HEK293 (cell line): ENCODE data around the gene DNAJB5.

Experiments
- CTCF ChIA-PET: fragments of 350-600 bp; formaldehyde crosslinking; extraction: SDS; loops from one replicate; lab custom pipeline; 2021; ENCODE audit warnings: antibody characterized with exemption; lab: Yijun Ruan, JAX
- POLR2A ChIA-PET: fragments of 300-600 bp; formaldehyde crosslinking; extraction: SDS; loops from one replicate; lab custom pipeline; 2020; ENCODE audit warnings: antibody characterized with exemption, inconsistent platforms; lab: Yijun Ruan, JAX
- H3K27ac ChIP-seq: fragments of 200-500 bp; sonication (Bioruptor generic); 2 replicates; pipeline ENCODE4 v1.5.1; 2014; ENCODE audit warnings: low read depth, low read length, control low read depth, inconsistent platforms; ENCODE audit errors: extremely low read depth
- H3K36me3 ChIP-seq, 2 experiments: fragments of 200-500 bp in 1 of 2; sonication (Bioruptor generic) in 1 of 2; 1 replicate in 1 of 2; 2 replicates in 1 of 2; pipeline ENCODE4 v1.5.1; 2014 to 2017; ENCODE audit warnings: inconsistent platforms in 2 of 2, low read length in 2 of 2; ENCODE audit not compliant: control insufficient read depth in 2 of 2, insufficient read depth in 1 of 2
- H3K4me1 ChIP-seq: fragments of 200-500 bp; sonication (Bioruptor generic); 2 replicates; pipeline ENCODE4 v1.5.1; 2014; ENCODE audit warnings: mild to moderate bottlenecking, low read length, inconsistent platforms; ENCODE audit not compliant: control insufficient read depth, insufficient read depth
- H3K4me3 ChIP-seq: 2 replicates; pipeline ENCODE4 v1.5.1; 2011; ENCODE audit warnings: low read depth, mild to moderate bottlenecking, control low read depth, low read length, moderate library complexity
- H3K9me3 ChIP-seq: fragments of 200-500 bp; sonication (Bioruptor generic); 2 replicates; pipeline ENCODE4 v1.5.1; 2014; ENCODE audit warnings: low read depth, low read length, inconsistent platforms; ENCODE audit not compliant: control insufficient read depth, insufficient read depth
- BCL11A ChIP-seq: fragments of 450-650 bp; formaldehyde crosslinking; IDR thresholded peaks from 2 replicates; pipeline ENCODE4 v1.5.1; 2016; ENCODE audit warnings: low read depth, missing biosample characterization, missing genetic modification characterization
- GFI1B ChIP-seq: fragments of 450-650 bp; formaldehyde crosslinking; IDR thresholded peaks from 2 replicates; pipeline ENCODE4 v1.5.1; 2016; ENCODE audit warnings: missing biosample characterization, missing genetic modification characterization
- GLI2 ChIP-seq: fragments of 450-650 bp; formaldehyde crosslinking; IDR thresholded peaks from 2 replicates; pipeline ENCODE4; 2017; ENCODE audit warnings: missing biosample characterization, missing genetic modification characterization, low read depth, borderline replicate concordance
- SP2 ChIP-seq: fragments of 450-650 bp; formaldehyde crosslinking; IDR thresholded peaks from 2 replicates; pipeline ENCODE4 v1.5.1; 2016; ENCODE audit warnings: missing biosample characterization, missing genetic modification characterization
- YY1 ChIP-seq: fragments of 450-650 bp; formaldehyde crosslinking; IDR thresholded peaks from 2 replicates; pipeline ENCODE4 v1.5.1; 2018; ENCODE audit warnings: missing biosample characterization, missing genetic modification characterization
- ZBTB21 ChIP-seq: fragments of 450-650 bp; formaldehyde crosslinking; IDR thresholded peaks from 2 replicates; pipeline ENCODE4 v1.5.1; 2017; ENCODE audit warnings: missing biosample characterization, missing genetic modification characterization
- ZNF138 ChIP-seq: fragments of 450-650 bp; formaldehyde crosslinking; IDR thresholded peaks from 2 replicates; pipeline ENCODE4 v1.5.1; 2016; ENCODE audit warnings: missing biosample characterization, missing genetic modification characterization, borderline replicate concordance
- ZNF157 ChIP-seq: fragments of 450-650 bp; formaldehyde crosslinking; IDR thresholded peaks from 2 replicates; pipeline ENCODE4 v1.5.1; 2016; ENCODE audit warnings: missing biosample characterization, missing genetic modification characterization
- ZNF2 ChIP-seq: fragments of 450-650 bp; formaldehyde crosslinking; IDR thresholded peaks from 2 replicates; pipeline ENCODE4 v1.5.1; 2016; ENCODE audit warnings: missing biosample characterization, missing genetic modification characterization
- ZNF324 ChIP-seq: fragments of 450-650 bp; formaldehyde crosslinking; IDR thresholded peaks from 2 replicates; pipeline ENCODE4 v1.5.1; 2016; ENCODE audit warnings: missing biosample characterization, missing genetic modification characterization
- ZNF423 ChIP-seq: fragments of 450-650 bp; formaldehyde crosslinking; IDR thresholded peaks from 2 replicates; pipeline ENCODE4 v1.5.1; 2016; ENCODE audit warnings: missing biosample characterization, missing genetic modification characterization
- ZNF521 ChIP-seq: fragments of 450-650 bp; formaldehyde crosslinking; IDR thresholded peaks from 2 replicates; pipeline ENCODE4 v1.5.1; 2017; ENCODE audit warnings: missing biosample characterization, mild to moderate bottlenecking, missing genetic modification characterization
- ZNF560 ChIP-seq: fragments of 450-650 bp; formaldehyde crosslinking; IDR thresholded peaks from 2 replicates; pipeline ENCODE4 v1.5.1; 2017; ENCODE audit warnings: missing biosample characterization, missing genetic modification characterization, borderline replicate concordance
- ZNF623 ChIP-seq: fragments of 450-650 bp; formaldehyde crosslinking; IDR thresholded peaks from 2 replicates; pipeline ENCODE4 v1.5.1; 2016; ENCODE audit warnings: missing biosample characterization, missing genetic modification characterization
- ZNF626 ChIP-seq: fragments of 450-650 bp; sonication (Bioruptor Pico); formaldehyde crosslinking; IDR thresholded peaks from 2 replicates; pipeline ENCODE4 v1.5.1; 2018; ENCODE audit warnings: missing biosample characterization, missing genetic modification characterization, inconsistent platforms
- ZNF768 ChIP-seq: fragments of 450-650 bp; formaldehyde crosslinking; IDR thresholded peaks from 2 replicates; pipeline ENCODE4 v1.5.1; 2018; ENCODE audit warnings: missing biosample characterization, mild to moderate bottlenecking, missing genetic modification characterization
- ZNF792 ChIP-seq: fragments of 450-650 bp; formaldehyde crosslinking; IDR thresholded peaks from 2 replicates; pipeline ENCODE4 v1.5.1; 2016; ENCODE audit warnings: missing biosample characterization, missing genetic modification characterization
- TF ChIP-seq, protein P1 (sequence below): fragments of 450-650 bp; formaldehyde crosslinking; IDR thresholded peaks from 2 replicates; pipeline ENCODE4 v1.5.1; 2017; ENCODE audit warnings: missing biosample characterization, missing genetic modification characterization
- TF ChIP-seq, protein P2 (sequence below): fragments of 450-650 bp; formaldehyde crosslinking; IDR thresholded peaks from 2 replicates; pipeline ENCODE4 v1.5.1; 2016; ENCODE audit warnings: missing biosample characterization, missing genetic modification characterization

Gene DNAJB5

DNA sequence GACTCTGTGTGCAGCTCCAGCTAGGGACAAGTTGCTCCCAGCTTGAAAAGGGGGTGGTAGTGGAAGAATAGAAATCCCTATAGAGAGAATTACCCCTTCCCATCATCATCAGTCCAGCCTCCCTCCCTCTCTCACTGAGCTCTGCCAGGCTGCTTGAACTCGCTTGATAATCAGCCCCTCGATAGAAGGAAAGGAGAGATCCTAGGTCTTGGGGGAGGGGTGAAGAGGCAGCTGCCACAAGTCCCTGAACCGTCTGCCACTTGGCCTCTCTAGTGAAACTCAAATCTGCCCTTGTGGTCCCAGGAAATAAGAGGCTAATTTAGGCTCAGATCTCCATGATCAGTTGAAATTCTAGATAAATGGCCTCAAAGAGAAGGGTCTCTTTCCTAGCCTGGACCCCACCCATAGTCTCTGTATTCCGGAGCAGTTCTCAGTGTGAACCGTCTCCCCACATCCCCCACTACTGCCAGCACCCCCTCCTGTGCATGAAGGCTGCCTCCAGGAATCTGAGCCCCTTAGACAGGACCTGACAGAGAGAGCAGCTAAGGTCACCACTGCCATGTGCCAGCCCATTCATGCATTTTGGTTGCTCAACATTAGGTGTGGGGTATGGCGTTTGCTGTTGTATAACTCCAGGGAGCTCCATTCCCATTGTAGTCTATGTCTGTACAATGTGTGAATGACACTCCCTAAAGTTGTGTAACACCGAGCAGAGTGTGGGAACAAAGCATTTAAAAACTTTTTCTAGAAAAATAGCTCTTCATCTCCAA, 5.5 kb downstream of the DNAJB5 start:
- Histone ChIP-seq H3K27ac (no peak overlapping the region), H3K36me3 (peaks cover 0 to 20% of the 10 kb centered on the region in 2 experiments; a peak in 1 of 3 replicates), H3K4me3 (no peak overlapping the region), H3K4me1 (peaks cover 2% of the 10 kb centered on the region; the same call in 1 of the 2 replicates), H3K9me3 (no peaks in the 10 kb centered on the region)
- ChIA-PET CTCF (interaction anchor here (0.6 to 8.5 kb wide), 33 partner anchors 8 to 580 kb away, joined by 3 to 116 read pairs (median 4); partner anchors contain the start of gene PIGO), POLR2A (interaction anchor here (0.7 to 0.8 kb wide), 2 partner anchors 96 to 108 kb away, joined by 3 to 6 read pairs; no protein-coding TSS in a partner anchor)
- no peak for TF ChIP-seq SP2 (tag by site-specific recombination)
- TF ChIP-seq, protein P1, sequence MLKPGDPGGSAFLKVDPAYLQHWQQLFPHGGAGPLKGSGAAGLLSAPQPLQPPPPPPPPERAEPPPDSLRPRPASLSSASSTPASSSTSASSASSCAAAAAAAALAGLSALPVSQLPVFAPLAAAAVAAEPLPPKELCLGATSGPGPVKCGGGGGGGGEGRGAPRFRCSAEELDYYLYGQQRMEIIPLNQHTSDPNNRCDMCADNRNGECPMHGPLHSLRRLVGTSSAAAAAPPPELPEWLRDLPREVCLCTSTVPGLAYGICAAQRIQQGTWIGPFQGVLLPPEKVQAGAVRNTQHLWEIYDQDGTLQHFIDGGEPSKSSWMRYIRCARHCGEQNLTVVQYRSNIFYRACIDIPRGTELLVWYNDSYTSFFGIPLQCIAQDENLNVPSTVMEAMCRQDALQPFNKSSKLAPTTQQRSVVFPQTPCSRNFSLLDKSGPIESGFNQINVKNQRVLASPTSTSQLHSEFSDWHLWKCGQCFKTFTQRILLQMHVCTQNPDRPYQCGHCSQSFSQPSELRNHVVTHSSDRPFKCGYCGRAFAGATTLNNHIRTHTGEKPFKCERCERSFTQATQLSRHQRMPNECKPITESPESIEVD: no peak
- TF ChIP-seq, protein P2, sequence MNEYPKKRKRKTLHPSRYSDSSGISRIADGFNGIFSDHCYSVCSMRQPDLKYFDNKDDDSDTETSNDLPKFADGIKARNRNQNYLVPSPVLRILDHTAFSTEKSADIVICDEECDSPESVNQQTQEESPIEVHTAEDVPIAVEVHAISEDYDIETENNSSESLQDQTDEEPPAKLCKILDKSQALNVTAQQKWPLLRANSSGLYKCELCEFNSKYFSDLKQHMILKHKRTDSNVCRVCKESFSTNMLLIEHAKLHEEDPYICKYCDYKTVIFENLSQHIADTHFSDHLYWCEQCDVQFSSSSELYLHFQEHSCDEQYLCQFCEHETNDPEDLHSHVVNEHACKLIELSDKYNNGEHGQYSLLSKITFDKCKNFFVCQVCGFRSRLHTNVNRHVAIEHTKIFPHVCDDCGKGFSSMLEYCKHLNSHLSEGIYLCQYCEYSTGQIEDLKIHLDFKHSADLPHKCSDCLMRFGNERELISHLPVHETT (tag by site-specific recombination): no peak
- TF ChIP-seq ZNF423 (tag by site-specific recombination): no peak
- TF ChIP-seq ZNF157 (tag by site-specific recombination): no peak
- no peak for TF ChIP-seq BCL11A (tag by site-specific recombination)
- TF ChIP-seq ZNF623 (tag by site-specific recombination): no peak
- TF ChIP-seq ZNF560 (tag by site-specific recombination): no peak
- TF ChIP-seq YY1 (tag by site-specific recombination): no peak
- TF ChIP-seq GFI1B: no peak
- no peak for TF ChIP-seq ZNF626 (tag by site-specific recombination)

DNA sequence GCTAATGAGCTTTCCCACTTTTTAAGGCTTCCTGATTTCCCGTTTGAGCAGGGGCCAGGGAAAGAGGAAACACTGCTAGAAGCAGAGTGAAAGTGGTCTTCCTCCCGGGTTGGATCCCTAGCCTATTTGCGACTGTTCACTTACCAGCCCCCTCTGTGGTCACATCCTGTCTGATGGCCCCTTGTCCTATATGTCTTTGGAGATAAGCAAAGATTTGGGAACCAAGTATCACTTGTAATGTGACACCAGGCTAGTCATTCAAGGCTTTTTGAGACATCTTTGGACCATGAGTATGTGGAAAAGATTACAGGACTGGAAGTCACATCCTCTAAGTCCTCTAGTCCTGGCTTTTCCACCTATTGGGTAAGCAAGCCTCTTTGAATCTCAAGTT, 6.1 kb downstream of the DNAJB5 start:
- Histone ChIP-seq H3K4me1 (peaks cover 2% of the 10 kb centered on the region; the same call in 1 of the 2 replicates), H3K4me3 (no peak overlapping the region), H3K9me3 (no peaks in the 10 kb centered on the region), H3K27ac (no peak overlapping the region), H3K36me3 (peaks cover 0 to 20% of the 10 kb centered on the region in 2 experiments; a peak in 1 of 3 replicates)
- TF ChIP-seq ZNF138 (tag by site-specific recombination) (no peak), ZNF324 (tag by site-specific recombination) (no peak), BCL11A (tag by site-specific recombination) (no peak), ZBTB21 (tag by site-specific recombination) (no peak), ZNF768 (tag by site-specific recombination) (no peak), GLI2 (tag by site-specific recombination) (no peak), ZNF521 (tag by site-specific recombination) (no peak), ZNF2 (no peak), ZNF792 (tag by site-specific recombination) (no peak)
- ChIA-PET CTCF (interaction anchor here (0.6 to 8.5 kb wide), 7 partner anchors 11 to 296 kb away, joined by 3 to 116 read pairs (median 18); no protein-coding TSS in a partner anchor), POLR2A (no interaction called here)
